Measurements from ENCODE around the gene TMEM140. TPM values are rescaled to one million over a fixed set of nuclear protein-coding genes. Genes with fewer than 3 reads are reported as not detected.

TMEM140 gene
- total and polyA plus RNA-seq, 9 of the 15 experiments (the other 6 are each of a cell fraction or from before 2014, with no cell fraction given): 0.03 to 0.82 (median 0.23) TPM

GRCh38 chr7:135177028-135177696 lies 29.3 kb downstream of the TMEM140 start (continued):
- no peak for TF ChIP-seq PBX2 (CRISPR knock-in tag; IDR thresholded peaks at IDR 0.05; ENCODE audit: low read depth)
- no peak for TF ChIP-seq PBX2 (tag; conservative IDR thresholded peaks at IDR 0.05; ENCODE audit: low read depth)
- no peak for TF ChIP-seq ARID3A (IDR thresholded peaks at IDR 0.05; ENCODE audit: borderline replicate concordance, low read depth, low read length)
- peak; percentile 87 for TF ChIP-seq ZNF316 (IDR thresholded peaks at IDR 0.05)

GRCh38 chr7:135178364-135178763 lies 30.5 kb downstream of the TMEM140 start:
- intact Hi-C loops (cut with micrococcal nuclease): loop anchor here (10.0 kb wide), 1 partner anchor 304 kb away; no protein-coding TSS in a partner anchor
- 45% methylated on average over 13 of the region's 13 CpGs for WGBS (ENCODE audit: insufficient coverage, low coverage, missing lambda C conversion rate)
- Histone ChIP-seq H3K27me3 (ENCODE audit: control insufficient read depth in 2 of 2, insufficient read depth in 2 of 2, low read length in 2 of 2) (no peaks in the 10 kb centered on the region), H3K9me3 (replicated peaks; ENCODE audit: control insufficient read depth, insufficient read depth, low read depth, low read length) (peaks cover 20% of the 10 kb centered on the region), H3K36me3 (ENCODE audit: control insufficient read depth, insufficient read depth, low read length) (no peaks in the 10 kb centered on the region), H3K79me2 (ENCODE audit: control insufficient read depth, insufficient read depth, low read length) (no peaks in the 10 kb centered on the region), H3K9ac (ENCODE audit: insufficient read depth in 1 of 2, low read depth in 2 of 2, low read length in 2 of 2) (no peak overlapping the region), H2AFZ (ENCODE audit: low read depth, low read length) (no peak overlapping the region), H3K9me1 (ENCODE audit: control insufficient read depth, insufficient read depth, low read length) (no peaks in the 10 kb centered on the region), H3K4me2 (ENCODE audit: insufficient read depth, low read length) (no peak overlapping the region), H3K4me3 (no peak overlapping the region), H3K27ac (ENCODE audit: extremely low read depth, low read depth, low read length) (no peak overlapping the region), H3K4me1 (replicated peaks in 1 of 2; ENCODE audit: control insufficient read depth in 2 of 2, insufficient read depth in 2 of 2, low read length in 2 of 2) (peaks cover 0 to 5% of the 10 kb centered on the region in 2 experiments; a peak in 2 of 5 replicates), H4K20me1 (replicated peaks; ENCODE audit: control insufficient read depth, insufficient read depth, low read length) (no peaks in the 10 kb centered on the region)
- FAIRE-seq (no peak), ATAC-seq (no peak), DNase-seq (ENCODE audit: extremely low read depth in 1 of 4, low spot score in 3 of 4) (no peak)
- in situ Hi-C loops (cut with MboI): no loop called here
- TF ChIP-seq TAL1 (IDR thresholded peaks at IDR 0.05) (no peak), YY1 (IDR thresholded peaks at IDR 0.05; ENCODE audit: borderline replicate concordance in 1 of 3, control insufficient read depth in 1 of 3, extremely low read depth in 1 of 3, insufficient read depth in 3 of 3, insufficient read length in 1 of 3, insufficient replicate concordance in 2 of 3, low read depth in 1 of 3, low read length in 2 of 3) (no peak), BMI1 (IDR thresholded peaks at IDR 0.05; ENCODE audit: low read length) (no peak)
- ChIA-PET CTCF (ENCODE audit: low intra/inter-chr PET ratio) (interaction anchor here (0.6 kb wide), 1 partner anchor 193 kb away, joined by 3 read pairs; no protein-coding TSS in a partner anchor), POLR2A (interaction anchor here (1.9 to 2.9 kb wide), 2 partner anchors 7 to 10 kb away, joined by 6 to 10 read pairs; partner anchors contain the start of gene CYREN)
- no TSS peak for BruUV-seq (replicated peaks)

Measured in K562 (cell line).